Activated T-helper 9 cell treated with anti-CD3 and anti-CD28 coated beads, Interleukin-2, amount 50 U/mL, for 16 hours (primary cell): ENCODE data around the gene CHN2.
"Not testable (repeated sequence)": the region's sequence is repeated elsewhere in the genome, so short reads cannot be mapped to it uniquely, and the experiment has no call there.

Experiments
- DNase-seq: peaks from one replicate; pipeline ENCODE4 v3.0.0-alpha.2; 2020; ENCODE audit warnings: low read depth

CHN2 gene

DNA sequence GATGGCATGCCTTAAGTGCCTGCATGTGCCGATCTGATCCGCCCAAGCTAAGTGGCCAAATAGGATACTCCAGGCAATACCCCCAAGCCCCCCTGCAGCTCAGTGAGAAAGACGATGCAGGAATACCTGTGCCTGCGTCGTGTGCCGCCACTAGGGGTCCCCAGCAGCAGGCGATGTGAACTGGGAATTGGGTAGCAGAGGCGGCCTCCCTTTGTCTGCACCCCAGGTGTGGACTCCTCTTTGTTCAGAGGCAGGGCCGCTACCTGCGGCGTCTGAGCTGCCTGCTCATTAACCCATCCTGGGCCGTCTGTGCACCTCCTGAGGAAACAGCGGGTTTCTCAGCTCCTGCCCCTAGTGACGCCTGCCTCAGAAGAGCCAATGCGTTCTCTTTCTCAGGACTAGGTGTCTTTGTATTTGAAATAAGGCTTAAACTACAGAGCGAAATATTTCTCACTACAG, 4.8 kb upstream of the CHN2 start:
- peak; percentile 21 for DNase-seq

DNA sequence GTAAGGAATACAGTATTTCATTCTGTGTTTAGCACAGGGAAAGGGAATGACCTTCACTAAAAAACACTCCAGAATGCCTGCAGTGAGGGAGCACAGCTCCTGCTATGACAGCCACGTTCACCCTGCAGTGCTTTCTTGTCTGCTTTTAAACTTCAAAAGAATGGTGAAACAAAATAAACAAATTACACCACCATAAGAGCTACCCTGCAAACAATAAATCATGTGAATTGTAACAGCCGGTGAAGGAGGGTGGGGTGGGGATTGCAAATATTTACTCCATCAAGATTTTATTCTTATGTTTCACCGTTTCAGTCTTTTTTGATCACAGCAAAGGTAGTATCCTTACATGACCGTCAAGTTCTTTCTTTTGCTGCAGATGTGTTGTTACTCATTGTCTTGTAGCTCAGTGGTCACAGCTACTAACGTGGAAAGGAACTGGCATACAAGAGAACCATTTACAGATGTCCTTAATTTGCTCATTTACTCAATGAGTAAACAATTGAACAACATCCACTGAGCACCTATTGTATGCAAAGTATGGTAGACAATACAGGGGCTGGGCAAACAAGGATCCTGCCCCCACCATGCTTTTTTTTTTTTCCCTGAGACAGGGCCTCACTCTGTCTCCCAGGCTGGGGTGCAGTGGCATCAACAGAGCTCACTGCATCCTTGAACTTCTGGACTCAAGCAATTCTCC, 4.1 kb upstream of the CHN2 start:
- DNase-seq, result no peak

DNA sequence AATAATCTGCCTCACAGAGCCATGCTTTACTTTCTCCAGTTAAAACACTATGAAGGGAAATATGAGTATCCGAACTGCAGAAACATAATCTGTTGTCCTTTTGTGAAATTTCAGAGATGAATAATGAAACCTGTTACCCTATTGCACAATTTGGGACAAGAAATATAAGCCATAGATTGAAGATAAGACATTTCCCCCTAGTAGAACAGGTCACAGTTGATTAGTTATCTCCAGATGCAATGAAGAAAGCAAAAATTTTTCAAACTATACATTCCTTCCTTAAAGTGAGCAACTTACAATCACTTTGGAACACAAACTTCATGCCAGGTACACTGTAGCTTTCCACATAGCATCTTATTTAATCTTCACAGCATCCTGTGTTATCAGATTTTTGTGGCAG, 2.3 kb upstream of the CHN2 start:
- DNase-seq, result no peak

DNA sequence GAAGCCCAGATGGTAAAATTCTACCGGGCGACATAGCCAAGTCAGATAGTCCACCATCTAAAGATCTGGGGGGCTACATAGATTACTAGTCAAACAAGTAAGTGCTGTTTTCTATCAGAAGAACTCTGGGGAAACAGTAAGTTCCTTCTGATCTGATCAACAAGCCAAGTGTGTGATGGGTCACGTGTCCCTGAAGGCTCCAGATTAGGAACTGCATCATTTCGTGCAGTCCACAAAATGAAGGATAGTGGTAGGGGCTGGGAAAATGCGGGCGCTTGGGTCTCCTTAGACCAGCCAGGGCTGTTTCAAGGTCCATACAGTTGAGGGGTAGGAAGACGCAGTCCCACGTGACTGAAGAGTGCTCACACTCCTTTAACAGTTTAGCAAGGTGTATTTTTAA, 1.8 kb upstream of the CHN2 start:
- no peak for DNase-seq

DNA sequence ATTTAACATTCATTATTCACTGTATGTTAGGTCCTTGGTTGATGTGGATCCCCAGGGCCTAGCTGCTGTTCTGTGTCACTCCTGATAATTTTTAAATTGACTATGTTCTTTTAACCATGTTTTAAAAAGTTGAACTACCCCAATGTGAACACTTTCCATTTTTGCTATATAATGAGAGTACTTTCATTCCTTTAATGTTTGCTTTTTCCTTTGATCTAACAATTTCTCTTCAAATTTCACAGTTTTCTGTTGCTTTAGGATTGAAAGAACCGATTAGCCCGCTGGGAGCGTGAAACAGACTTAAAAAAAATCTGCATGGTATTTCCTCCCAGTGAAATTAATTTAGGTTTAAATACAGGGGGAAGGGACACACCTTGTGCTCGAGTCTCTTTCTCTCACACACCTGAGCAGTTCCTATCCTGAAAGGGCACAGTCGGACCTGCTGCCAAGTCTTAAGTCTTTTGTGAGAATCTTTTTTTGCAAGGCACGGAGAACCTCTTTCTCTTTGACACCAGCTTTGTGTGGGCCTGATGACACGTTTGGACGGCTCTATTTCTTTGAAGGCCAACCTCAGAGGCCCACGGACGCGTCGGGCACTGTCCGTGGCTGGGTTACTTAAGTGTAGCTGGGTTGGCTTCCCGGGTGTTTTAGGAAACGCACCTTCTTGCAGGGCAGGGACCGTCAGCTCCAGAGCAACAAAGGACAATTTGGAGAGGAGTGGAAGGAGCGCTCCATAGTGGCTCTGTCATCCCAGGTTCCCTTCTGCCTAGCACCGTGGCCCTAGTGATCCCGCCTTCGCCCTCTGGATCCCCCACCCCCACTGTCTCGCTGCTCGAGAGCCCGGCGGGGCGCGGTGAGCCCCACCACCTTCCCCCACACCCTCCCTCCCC, 1.0 kb upstream of the CHN2 start:
- no peak for DNase-seq

DNA sequence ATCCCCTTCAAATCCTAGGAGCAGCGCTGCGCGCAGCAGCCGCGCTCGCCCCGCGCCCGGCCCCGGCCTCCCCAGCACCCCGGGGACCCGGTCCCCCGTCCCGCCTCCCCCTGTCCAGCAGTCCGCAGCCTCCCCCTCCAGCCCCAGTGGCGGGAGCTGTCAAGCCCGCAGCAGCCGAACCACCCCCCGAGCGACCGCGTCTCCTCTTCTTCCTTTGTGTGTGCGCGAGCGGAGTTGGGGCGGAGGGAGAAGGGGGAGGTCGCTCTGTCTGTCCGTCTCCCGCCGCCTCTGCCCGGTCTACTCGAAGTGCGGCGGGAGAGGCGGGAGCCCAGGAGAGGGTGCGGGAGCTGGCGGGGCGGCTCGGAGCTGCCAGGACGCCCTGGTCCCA, 375 bp upstream of the CHN2 start:
- DNase-seq, result no peak

DNA sequence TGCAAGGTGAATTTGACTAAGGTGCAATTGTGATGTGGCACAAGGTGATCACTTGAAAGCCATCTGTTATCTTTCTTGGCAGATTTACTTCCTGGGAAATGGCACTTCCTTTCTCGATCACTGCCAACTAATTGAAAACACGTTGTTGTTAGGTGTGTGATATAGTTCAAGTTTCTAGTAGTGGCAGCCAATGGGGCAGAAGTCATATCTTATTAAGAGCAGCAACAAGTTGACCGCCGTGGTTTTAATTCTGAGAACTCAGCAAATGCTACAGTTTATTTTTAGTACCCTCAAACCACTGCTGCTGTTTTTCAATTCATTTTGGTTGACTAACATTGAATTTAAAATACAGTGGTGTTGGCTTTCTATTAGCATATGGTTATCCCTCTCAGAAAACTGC, 1.6 kb downstream of the CHN2 start:
- DNase-seq, result no peak

DNA sequence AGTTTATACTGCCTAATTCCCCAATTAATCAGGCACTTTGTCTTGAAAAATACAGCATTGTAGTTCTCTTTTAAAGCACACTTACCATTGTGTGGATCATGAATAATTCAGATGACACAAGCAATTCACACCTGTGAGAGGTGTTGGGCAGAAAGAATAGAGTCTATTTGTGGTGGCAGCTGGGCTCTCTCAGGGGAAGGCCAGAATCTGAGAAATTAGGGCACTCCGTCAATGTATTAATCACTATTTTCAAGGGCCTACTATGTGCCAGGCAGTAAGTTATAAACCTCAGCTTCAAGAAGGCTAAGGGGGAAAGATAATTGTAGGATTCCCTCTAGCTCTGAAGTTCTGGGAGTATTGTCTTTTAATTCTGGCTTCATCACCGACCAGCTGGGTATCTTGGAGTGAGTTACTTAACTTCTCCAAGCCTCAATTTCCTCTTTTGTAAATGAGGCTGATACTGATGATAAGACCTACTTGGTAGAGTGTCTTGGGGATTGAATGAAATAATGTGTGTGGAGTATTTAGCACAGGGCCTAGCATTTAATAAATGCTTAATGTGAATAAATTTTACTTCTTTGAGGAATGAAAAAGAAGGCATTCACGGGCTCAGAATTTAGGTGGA, 2.5 kb downstream of the CHN2 start:
- DNase-seq, result no peak

DNA sequence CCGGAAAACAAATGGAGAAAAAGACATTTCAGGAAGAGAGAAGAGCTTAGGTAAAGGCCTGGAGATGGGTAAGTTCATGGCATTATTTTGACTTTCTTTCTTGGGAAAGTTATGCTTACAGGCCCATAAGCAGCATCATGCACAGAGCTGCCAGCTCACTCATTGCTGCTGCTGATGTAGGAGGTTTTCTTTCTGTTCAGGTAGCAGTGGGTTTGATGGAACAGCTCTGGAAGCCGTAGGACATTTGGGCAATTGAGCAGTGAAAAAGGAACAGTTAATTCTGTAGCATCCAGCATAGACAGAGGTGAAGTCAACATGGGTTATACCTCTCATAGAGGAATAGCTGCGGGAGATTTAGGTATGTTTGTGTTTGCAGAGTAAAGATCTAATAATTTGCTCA, 3.3 kb downstream of the CHN2 start:
- DNase-seq, result no peak

DNA sequence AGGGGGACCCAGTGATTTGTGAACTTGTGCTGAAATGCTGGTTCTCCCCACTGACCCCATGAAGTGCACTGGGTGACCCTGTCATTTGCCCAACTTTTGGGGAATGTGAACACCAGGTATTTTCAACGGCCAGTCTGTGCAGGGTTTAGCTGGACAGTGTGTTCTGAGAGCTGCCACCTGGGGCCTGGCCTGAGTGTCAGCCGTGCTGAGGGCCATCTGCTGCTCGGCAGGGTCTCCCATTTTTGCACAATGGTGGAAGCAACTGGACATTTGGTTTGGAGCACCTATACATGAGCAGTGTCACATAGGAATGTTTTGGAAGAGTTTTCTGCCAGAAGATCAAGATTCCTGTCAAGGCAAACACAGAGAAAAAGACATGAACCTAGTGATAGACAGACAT, 5.2 kb downstream of the CHN2 start:
- DNase-seq, result no peak

DNA sequence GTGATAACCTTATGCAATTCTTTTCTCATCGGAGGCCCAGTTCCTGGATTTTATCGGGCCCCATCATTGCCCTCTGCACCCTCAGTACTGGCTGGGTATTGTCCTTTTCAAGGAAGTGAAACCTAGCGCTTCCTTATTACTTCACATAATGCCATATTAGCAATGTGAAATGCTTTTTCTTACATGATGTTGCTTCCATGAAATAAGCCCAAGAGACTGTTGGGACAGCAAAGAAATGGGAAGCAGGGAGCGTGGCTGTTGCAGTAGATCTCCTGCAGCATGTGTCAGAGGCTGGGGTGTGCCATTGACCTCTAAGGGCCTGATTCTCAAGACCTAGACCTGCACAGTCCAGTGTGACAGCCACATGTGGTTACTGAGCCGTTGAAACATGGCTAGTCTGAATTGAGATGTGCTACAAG, 8.1 kb downstream of the CHN2 start:
- DNase-seq, result no peak

DNA sequence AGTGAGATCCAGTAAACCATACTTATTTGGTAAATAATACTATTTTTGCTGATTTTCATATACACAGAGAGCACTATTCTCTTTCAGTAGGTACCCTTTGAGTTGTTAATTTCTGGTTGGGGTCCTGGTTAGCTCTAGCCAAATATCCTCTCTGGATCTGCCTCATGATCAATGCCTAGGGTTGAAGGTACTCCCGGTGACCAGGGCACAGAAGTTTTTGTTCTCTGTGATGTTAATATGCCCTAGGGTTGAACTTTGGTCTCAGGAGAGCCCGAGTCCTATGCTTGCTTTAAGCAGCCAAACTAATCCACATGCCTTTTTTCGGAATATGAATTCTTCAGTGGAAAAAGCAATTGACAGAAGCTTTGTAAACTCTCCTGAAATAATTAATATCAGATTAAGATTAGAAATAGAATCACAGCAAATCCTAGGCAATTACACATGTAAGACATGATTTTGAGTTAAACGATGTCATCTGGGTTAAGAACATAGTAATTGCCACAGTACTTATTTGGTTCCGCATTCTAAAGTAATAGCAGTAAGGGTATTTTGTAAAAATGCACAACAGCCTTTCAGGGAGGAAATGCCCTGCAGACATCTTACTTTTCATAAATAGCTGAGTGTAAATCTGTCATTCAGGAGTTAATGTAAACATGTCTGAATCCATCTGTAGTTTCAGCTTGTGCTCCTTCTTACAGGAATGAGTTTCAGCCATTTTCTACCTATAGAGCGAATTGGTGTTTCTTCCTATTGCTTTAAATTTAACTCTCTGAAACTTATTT, 10.1 kb downstream of the CHN2 start:
- DNase-seq, result no peak

DNA sequence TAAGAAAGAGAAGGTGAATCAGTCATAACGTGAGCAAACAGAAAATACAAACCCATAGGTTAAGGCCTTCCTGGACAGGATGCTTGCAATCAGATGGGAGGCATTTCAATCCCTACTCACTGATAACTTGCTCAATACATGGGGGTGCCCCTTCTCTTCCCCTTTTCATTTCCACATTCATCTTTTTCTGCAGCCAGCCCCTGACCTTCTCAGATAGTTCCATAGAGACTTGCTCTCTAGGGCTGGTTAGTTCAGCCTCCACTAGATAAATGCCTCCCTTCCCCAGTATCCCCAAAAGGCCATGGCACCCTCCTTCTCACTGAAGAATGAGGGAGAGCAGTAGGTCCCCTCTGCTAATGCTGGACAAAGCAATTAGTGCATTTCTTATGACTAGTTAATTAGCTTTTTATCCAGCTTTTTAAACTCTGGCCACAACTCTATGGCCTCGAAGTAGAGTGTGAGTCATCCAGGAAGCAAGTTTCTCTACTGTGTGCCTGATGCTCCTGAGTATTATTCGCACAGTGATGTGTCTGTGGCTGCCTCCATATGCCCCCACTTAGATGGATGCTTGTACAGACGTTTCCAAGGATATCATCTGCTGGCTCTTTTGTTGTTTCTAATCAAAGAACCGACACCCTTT, 12.7 kb downstream of the CHN2 start:
- DNase-seq, result no peak

DNA sequence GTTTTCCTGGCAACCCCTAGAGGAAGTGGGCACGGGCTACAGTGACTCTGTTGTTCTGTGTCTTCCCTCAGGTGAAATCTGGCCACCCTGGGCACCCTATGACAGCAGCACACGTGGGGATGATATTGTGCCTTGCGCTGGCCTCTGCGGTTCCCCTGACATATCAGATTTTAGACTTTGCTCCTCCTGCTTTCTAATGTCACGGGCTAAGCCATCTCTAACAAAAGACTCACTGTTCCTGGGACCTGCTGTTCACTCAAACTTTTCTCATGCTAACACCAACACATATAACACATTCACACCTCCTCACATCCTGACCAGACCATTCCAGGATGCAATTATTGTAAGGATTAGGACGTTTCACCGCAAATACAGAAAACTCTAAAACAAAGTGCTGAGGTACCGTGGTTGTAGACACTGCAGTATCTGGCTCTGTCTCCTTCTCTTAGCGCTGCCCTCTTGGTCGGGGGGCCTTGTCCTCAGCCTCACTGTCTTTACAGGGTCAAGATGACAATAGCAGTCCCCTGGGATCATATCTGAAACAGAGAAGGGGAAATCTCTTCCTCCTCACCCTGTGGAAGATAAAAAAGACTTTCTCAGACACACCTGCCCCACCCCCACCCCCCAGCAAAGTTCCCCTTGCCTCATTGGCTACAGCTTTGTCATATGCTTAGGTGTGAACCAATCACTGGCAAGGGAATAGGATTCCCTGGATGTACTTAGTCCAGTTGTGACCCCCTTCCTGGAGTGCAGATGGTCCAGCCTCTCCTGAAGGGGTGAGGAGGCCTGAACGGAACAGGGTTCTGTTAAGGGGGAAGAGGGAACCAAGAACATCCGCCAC, 14.1 kb downstream of the CHN2 start:
- DNase-seq, result no peak

DNA sequence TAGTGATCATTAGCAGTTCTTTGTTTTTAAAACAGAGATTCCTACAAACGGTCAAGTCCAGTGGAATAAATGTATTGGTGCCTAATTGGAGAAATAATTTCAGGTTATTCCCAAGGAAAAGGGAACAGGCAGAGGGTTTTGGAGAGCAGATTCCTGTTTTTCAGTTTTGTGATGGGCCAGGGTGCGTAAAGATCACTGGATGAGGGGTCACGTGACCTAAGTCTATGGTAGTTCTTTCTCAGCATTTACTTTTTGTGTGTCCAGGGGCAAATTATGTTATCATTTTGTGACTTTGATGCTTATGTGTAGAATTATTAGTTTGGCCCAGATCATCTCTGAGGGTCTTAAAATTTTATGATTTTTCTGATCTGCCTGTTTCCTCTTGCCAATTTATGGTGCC, 15.2 kb downstream of the CHN2 start:
- DNase-seq, result no peak

DNA sequence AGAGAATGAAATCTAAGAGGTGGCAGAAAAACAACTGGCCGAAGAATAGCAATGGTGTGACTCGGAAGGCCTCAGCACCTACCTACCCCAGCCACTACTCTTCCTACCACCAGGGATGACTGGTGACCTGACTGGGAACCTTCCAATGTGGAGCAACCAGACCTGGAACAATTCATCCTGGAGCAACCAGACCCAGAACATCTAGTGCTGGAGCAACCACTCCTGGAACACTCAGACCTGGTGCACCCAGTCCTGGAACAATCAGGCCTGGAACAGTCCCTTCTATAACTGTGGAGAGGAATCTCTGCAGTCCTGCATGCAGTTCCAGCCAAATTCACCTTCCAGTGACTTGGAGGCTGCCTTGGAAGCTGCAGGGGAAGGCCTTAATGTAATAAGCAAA, 18.2 kb downstream of the CHN2 start:
- DNase-seq, result not testable (repeated sequence)

DNA sequence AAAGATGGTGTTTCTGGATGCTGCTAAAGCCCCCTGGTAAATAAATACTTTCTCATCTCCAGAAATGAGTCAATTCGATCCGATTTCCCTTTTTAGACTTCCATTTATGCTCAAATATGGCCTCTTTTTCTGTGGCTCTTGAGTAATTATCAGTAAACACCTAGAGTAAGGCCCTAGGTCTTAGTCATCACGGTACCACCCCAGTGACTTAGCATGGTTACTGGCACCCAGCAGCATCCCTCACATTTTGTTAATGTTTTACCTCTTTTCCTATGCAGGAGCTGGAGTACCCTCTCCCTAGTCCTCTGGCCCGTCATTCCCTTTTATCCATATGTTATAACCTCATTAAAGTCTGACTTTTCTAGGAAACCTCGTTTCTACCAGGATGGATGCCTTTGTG, 19.5 kb downstream of the CHN2 start:
- DNase-seq, result no peak

DNA sequence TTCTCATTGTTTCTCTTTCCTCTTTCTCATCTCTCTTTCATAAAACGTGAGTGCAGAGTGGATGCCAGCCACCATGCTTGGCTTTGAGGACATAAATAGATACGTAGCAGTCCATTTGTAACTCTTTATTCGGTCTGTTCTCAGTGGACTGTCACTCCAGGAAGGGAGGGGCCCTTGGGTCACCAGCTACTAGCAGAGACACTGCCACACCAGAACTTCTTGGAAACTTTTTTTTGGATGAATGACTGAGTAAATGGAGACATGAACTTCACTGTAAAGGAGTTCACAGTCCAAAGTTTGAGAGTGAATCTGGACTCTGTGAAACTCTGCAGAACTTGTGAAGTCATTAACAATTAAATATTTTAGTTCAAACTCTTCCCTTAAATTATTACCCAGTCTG, 20.2 kb downstream of the CHN2 start:
- no peak for DNase-seq

DNA sequence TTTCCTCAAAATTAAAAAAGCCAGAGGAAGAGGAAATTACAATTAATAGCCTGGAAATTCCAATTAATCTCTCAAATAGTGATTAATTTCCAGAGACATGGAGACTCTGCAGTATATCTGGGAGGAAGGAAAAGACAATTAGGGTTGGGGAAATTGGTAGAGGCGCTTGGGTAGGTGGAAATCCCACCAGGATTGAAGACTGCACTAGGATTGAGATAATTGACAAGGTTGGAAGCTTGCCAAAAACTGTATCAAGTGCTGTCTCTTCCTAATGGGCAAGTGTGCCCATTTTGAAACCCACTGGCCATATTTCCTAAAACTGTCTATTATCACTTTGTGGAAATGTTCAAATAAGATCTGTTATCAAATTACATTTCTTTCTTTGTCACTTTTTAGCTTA, 21.6 kb downstream of the CHN2 start:
- no peak for DNase-seq

DNA sequence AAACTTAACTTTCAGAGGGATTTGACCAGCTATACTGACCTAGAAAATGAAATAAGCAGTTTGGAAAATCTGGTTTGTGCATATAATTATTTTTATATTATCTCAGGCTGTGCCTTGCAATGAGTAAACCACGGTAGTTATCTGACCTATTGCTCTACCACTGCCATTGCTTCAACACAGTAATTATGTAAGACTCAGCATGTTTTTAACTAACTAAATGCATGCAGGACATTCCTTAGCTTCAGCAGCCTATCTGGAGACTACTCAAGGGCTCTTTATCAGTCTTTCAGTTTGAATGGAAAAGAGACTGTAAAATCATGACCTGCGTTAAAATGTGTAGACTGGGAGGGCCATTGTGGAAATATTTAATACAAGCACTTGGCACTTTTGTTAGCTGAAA, 22.5 kb downstream of the CHN2 start:
- no peak for DNase-seq

DNA sequence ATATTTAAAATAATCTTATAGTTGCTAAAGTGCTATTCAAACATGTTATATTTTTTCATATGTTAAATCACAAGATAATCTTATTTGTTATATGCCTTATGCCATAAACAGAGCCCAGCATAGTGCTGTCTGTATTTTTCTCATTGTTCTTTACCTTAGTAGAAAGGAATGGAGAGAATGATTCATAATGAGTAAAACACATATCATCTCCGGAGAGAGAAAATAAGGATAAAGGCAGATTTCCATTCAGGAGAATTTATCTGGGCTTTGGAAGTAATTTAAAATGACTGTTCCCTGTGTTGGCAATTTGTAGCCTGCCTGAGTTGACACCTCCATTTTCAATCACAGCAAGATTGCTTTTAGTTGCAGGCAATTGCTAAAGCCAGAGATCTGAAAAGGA, 30.2 kb downstream of the CHN2 start:
- no peak for DNase-seq
